HEK293 (cell line): ENCODE measurements around the gene EEF2.

Experiments used
- CTCF ChIA-PET: fragments of 350-600 bp; formaldehyde crosslinking; extraction: SDS; loops from one replicate; lab custom pipeline; 2021; ENCODE audit warnings: antibody characterized with exemption; lab: Yijun Ruan, JAX
- POLR2A ChIA-PET: fragments of 300-600 bp; formaldehyde crosslinking; extraction: SDS; loops from one replicate; lab custom pipeline; 2020; ENCODE audit warnings: antibody characterized with exemption, inconsistent platforms; lab: Yijun Ruan, JAX
- H3K27ac ChIP-seq: fragments of 200-500 bp; sonication (Bioruptor generic); 2 replicates; pipeline ENCODE4 v1.5.1; 2014; ENCODE audit warnings: low read depth, low read length, control low read depth, inconsistent platforms; ENCODE audit errors: extremely low read depth
- H3K36me3 ChIP-seq, 2 experiments: fragments of 200-500 bp in 1 of 2; sonication (Bioruptor generic) in 1 of 2; 1 replicate in 1 of 2; 2 replicates in 1 of 2; pipeline ENCODE4 v1.5.1; 2014 to 2017; ENCODE audit warnings: inconsistent platforms in 2 of 2, low read length in 2 of 2; ENCODE audit not compliant: control insufficient read depth in 2 of 2, insufficient read depth in 1 of 2
- H3K4me1 ChIP-seq: fragments of 200-500 bp; sonication (Bioruptor generic); 2 replicates; pipeline ENCODE4 v1.5.1; 2014; ENCODE audit warnings: mild to moderate bottlenecking, low read length, inconsistent platforms; ENCODE audit not compliant: control insufficient read depth, insufficient read depth
- H3K4me3 ChIP-seq: 2 replicates; pipeline ENCODE4 v1.5.1; 2011; ENCODE audit warnings: low read depth, mild to moderate bottlenecking, control low read depth, low read length, moderate library complexity
- H3K9me3 ChIP-seq: fragments of 200-500 bp; sonication (Bioruptor generic); 2 replicates; pipeline ENCODE4 v1.5.1; 2014; ENCODE audit warnings: low read depth, low read length, inconsistent platforms; ENCODE audit not compliant: control insufficient read depth, insufficient read depth
- GLI4 ChIP-seq: fragments of 450-650 bp; formaldehyde crosslinking; IDR thresholded peaks from 2 replicates; pipeline ENCODE4 v1.5.1; 2016; ENCODE audit warnings: missing biosample characterization, missing genetic modification characterization
- HOXC10 ChIP-seq: sonication (generic); formaldehyde crosslinking; IDR thresholded peaks from 2 replicates; pipeline ENCODE4 v1.8.1; 2023; ENCODE audit warnings: mild to moderate bottlenecking, missing genetic modification reagents
- KLF9 ChIP-seq: fragments of 450-650 bp; formaldehyde crosslinking; IDR thresholded peaks from 2 replicates; pipeline ENCODE4 v1.5.1; 2016; ENCODE audit warnings: missing biosample characterization, missing genetic modification characterization, low read depth
- MEIS1 ChIP-seq: sonication (generic); formaldehyde crosslinking; IDR thresholded peaks from 2 replicates; pipeline ENCODE4 v1.8.1; 2022; ENCODE audit warnings: missing genetic modification reagents, mild to moderate bottlenecking, borderline replicate concordance
- REPIN1 ChIP-seq: fragments of 450-650 bp; formaldehyde crosslinking; IDR thresholded peaks from 2 replicates; pipeline ENCODE4 v1.5.1; 2017; ENCODE audit warnings: missing biosample characterization, missing genetic modification characterization, low read depth
- REST ChIP-seq: fragments of 450-650 bp; formaldehyde crosslinking; IDR thresholded peaks from 2 replicates; pipeline ENCODE4 v1.5.1; 2016; ENCODE audit warnings: missing biosample characterization, missing genetic modification characterization
- SP2 ChIP-seq: fragments of 450-650 bp; formaldehyde crosslinking; IDR thresholded peaks from 2 replicates; pipeline ENCODE4 v1.5.1; 2016; ENCODE audit warnings: missing biosample characterization, missing genetic modification characterization
- SP3 ChIP-seq: fragments of 450-650 bp; formaldehyde crosslinking; IDR thresholded peaks from 2 replicates; pipeline ENCODE4 v1.5.1; 2016; ENCODE audit warnings: missing biosample characterization, missing genetic modification characterization
- SP7 ChIP-seq: fragments of 450-650 bp; formaldehyde crosslinking; IDR thresholded peaks from 2 replicates; pipeline ENCODE4 v1.5.1; 2016; ENCODE audit warnings: missing biosample characterization, missing genetic modification characterization
- ZBTB6 ChIP-seq: fragments of 450-650 bp; formaldehyde crosslinking; IDR thresholded peaks from 2 replicates; pipeline ENCODE4 v1.5.1; 2017; ENCODE audit warnings: missing biosample characterization, missing genetic modification characterization
- ZEB2 ChIP-seq: fragments of 450-650 bp; formaldehyde crosslinking; IDR thresholded peaks from 2 replicates; pipeline ENCODE4 v1.5.1; 2016; ENCODE audit warnings: missing biosample characterization, missing genetic modification characterization
- ZNF335 ChIP-seq: fragments of 450-650 bp; formaldehyde crosslinking; conservative IDR thresholded peaks from 2 replicates; pipeline ENCODE4 v1.5.1; 2016; ENCODE audit warnings: missing biosample characterization, missing genetic modification characterization
- ZNF391 ChIP-seq: fragments of 450-650 bp; formaldehyde crosslinking; IDR thresholded peaks from 2 replicates; pipeline ENCODE4 v1.5.1; 2016; ENCODE audit warnings: low read depth, missing biosample characterization, missing genetic modification characterization, borderline replicate concordance
- ZNF449 ChIP-seq: fragments of 450-650 bp; formaldehyde crosslinking; IDR thresholded peaks from 2 replicates; pipeline ENCODE4 v1.5.1; 2017; ENCODE audit warnings: missing biosample characterization, mild to moderate bottlenecking, missing genetic modification characterization, moderate library complexity
- ZNF48 ChIP-seq: fragments of 450-650 bp; formaldehyde crosslinking; IDR thresholded peaks from 2 replicates; pipeline ENCODE4 v1.5.1; 2016; ENCODE audit warnings: missing biosample characterization, missing genetic modification characterization
- ZNF555 ChIP-seq: fragments of 450-650 bp; formaldehyde crosslinking; conservative IDR thresholded peaks from 2 replicates; pipeline ENCODE4 v1.5.1; 2017; ENCODE audit warnings: missing biosample characterization, mild to moderate bottlenecking, missing genetic modification characterization, inconsistent platforms
- ZNF623 ChIP-seq: fragments of 450-650 bp; formaldehyde crosslinking; IDR thresholded peaks from 2 replicates; pipeline ENCODE4 v1.5.1; 2016; ENCODE audit warnings: missing biosample characterization, missing genetic modification characterization
- ZNF645 ChIP-seq: fragments of 450-650 bp; formaldehyde crosslinking; IDR thresholded peaks from 2 replicates; pipeline ENCODE4; 2016; ENCODE audit warnings: missing biosample characterization, missing genetic modification characterization
- ZNF660 ChIP-seq: fragments of 450-650 bp; IDR thresholded peaks from 2 replicates; pipeline ENCODE4 v1.5.1; 2018; ENCODE audit warnings: missing biosample characterization, mild to moderate bottlenecking, missing genetic modification characterization
- ZNF776 ChIP-seq: fragments of 450-650 bp; formaldehyde crosslinking; IDR thresholded peaks from 2 replicates; pipeline ENCODE4 v1.5.0; 2017; ENCODE audit warnings: missing biosample characterization, missing genetic modification characterization, borderline replicate concordance
- ZSCAN16 ChIP-seq: fragments of 450-650 bp; formaldehyde crosslinking; IDR thresholded peaks from 2 replicates; pipeline ENCODE4 v1.5.1; 2016; ENCODE audit warnings: missing biosample characterization, missing genetic modification characterization
- TF ChIP-seq, protein P1 (sequence below): fragments of 450-650 bp; formaldehyde crosslinking; IDR thresholded peaks from 2 replicates; pipeline ENCODE4 v1.5.1; 2016; ENCODE audit warnings: missing biosample characterization, missing genetic modification characterization
- TF ChIP-seq, protein P2 (sequence below): fragments of 450-650 bp; formaldehyde crosslinking; IDR thresholded peaks from 2 replicates; pipeline ENCODE4 v1.5.1; 2017; ENCODE audit warnings: missing biosample characterization, missing genetic modification characterization

Gene EEF2

DNA sequence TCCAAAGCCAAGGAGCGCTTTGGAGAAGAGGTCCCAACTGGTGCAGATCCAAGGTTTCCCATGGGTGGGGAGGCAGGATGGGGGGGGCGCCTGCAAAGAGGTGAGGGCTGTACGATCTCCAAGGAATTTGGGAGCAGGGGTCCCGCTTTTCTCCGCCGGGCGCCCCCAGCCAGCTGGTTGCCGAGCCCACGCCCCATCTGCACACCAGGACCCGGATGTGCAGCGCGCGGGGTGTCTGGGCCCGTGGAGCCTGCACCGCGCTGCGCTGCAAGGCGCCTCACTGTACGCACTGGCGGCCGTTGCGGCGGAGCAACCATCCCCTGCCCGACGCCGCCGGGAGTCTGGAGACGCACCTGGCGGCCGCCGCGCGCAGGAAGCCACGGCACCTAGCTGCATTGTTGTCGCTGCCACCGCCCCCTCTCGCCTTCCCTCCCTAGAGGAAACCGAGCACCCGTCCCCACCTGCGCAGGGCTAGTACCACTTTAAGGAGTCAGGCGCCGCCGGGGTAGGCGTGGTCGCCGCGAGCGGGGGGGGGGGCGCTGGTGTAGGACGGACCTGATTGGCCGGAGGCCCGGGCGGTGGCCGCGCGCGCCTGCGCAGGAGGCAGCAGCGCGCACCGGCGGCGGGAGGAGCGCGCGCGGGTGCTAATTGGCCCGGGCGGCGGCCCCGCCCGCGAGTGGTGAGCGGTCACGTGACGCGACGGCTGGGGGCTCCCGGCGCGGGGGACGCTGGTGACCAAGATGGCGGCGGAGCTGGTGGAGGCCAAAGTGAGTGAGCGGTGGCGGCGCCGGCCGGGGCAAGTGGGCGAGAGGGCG lies 22.0 kb upstream of the EEF2 start, which contains the start of gene PIAS4:
Gene PIAS4 (plus strand): TSS at position 716 of the 815 bp plus-strand sequence. CDS start 25 bp downstream, at position 741.
- ChIA-PET POLR2A (interaction anchor here (0.6 to 4.9 kb wide), 12 partner anchors 10 to 154 kb away, joined by 3 to 29 read pairs (median 6); partner anchors contain the start of gene EEF2), CTCF (interaction anchor here (0.6 to 2.5 kb wide), 4 partner anchors 10 to 125 kb away, joined by 3 to 12 read pairs (median 4); no protein-coding TSS in a partner anchor)
- no peaks in the 10 kb centered on the region for H3K9me3 ChIP-seq
- H3K4me1 ChIP-seq = peaks cover 10% of the 10 kb centered on the region
- H3K27ac ChIP-seq = peak within 1 kb of the TSS; percentile 92
- H3K36me3 ChIP-seq = peaks cover 0 to 11% of the 10 kb centered on the region in 2 experiments; a peak in 2 of 3 replicates
- peak within 1 kb of the TSS; percentile 89 for H3K4me3 ChIP-seq
- TF ChIP-seq REPIN1 (tag by site-specific recombination) (no peak), ZNF776 (no peak), MEIS1 (CRISPR knock-in tag) (no peak), ZEB2 (peak; percentile 94), ZNF48 (tag by site-specific recombination) (no peak), ZNF449 (peak; percentile 41; the same call in 1 of the 2 replicates), KLF9 (tag by site-specific recombination) (peak; percentile 93), HOXC10 (no peak), GLI4 (tag by site-specific recombination) (peak; percentile 45; the same call in 1 of the 2 replicates), SP7 (tag by site-specific recombination) (peak; percentile 79), ZNF645 (no peak), ZNF335 (tag by site-specific recombination) (peak; percentile 79), SP2 (tag by site-specific recombination) (peak; percentile 64), REST (tag by site-specific recombination) (peak; percentile 11; the same call in 1 of the 2 replicates), ZNF660 (tag by site-specific recombination) (0 out of 2 replicates have a peak, but pooled peaks have one; percentile 18), ZBTB6 (tag by site-specific recombination) (peak; percentile 27; the same call in 1 of the 2 replicates), ZNF623 (no peak; the same call in 1 of the 2 replicates), SP3 (peak; percentile 70), ZNF391 (peak; percentile 79; the same call in 1 of the 2 replicates), ZNF555 (tag by site-specific recombination) (no peak), ZSCAN16 (tag by site-specific recombination) (peak; percentile 43; the same call in 1 of the 2 replicates)
- TF ChIP-seq, protein P1, sequence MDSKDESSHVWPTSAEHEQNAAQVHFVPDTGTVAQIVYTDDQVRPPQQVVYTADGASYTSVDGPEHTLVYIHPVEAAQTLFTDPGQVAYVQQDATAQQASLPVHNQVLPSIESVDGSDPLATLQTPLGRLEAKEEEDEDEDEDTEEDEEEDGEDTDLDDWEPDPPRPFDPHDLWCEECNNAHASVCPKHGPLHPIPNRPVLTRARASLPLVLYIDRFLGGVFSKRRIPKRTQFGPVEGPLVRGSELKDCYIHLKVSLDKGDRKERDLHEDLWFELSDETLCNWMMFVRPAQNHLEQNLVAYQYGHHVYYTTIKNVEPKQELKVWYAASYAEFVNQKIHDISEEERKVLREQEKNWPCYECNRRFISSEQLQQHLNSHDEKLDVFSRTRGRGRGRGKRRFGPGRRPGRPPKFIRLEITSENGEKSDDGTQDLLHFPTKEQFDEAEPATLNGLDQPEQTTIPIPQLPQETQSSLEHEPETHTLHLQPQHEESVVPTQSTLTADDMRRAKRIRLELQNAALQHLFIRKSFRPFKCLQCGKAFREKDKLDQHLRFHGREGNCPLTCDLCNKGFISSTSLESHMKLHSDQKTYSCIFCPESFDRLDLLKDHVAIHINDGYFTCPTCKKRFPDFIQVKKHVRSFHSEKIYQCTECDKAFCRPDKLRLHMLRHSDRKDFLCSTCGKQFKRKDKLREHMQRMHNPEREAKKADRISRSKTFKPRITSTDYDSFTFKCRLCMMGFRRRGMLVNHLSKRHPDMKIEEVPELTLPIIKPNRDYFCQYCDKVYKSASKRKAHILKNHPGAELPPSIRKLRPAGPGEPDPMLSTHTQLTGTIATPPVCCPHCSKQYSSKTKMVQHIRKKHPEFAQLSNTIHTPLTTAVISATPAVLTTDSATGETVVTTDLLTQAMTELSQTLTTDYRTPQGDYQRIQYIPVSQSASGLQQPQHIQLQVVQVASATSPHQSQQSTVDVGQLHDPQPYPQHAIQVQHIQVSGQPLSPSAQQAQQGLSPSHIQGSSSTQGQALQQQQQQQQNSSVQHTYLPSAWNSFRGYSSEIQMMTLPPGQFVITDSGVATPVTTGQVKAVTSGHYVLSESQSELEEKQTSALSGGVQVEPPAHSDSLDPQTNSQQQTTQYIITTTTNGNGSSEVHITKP = peak; percentile 94
- TF ChIP-seq, protein P2, sequence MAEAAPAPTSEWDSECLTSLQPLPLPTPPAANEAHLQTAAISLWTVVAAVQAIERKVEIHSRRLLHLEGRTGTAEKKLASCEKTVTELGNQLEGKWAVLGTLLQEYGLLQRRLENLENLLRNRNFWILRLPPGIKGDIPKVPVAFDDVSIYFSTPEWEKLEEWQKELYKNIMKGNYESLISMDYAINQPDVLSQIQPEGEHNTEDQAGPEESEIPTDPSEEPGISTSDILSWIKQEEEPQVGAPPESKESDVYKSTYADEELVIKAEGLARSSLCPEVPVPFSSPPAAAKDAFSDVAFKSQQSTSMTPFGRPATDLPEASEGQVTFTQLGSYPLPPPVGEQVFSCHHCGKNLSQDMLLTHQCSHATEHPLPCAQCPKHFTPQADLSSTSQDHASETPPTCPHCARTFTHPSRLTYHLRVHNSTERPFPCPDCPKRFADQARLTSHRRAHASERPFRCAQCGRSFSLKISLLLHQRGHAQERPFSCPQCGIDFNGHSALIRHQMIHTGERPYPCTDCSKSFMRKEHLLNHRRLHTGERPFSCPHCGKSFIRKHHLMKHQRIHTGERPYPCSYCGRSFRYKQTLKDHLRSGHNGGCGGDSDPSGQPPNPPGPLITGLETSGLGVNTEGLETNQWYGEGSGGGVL = peak; percentile 74
